Omental fat pad (tissue), 4 donors: ENCODE measurements around the gene CPXM2. TPM values are rescaled to one million over a fixed set of nuclear protein-coding genes. Genes with fewer than 3 reads are reported as not detected.

ENCODE experiments used
- ATAC-seq: fragments of 150-250 bp; one replicate; pipeline ENCODE4 v1.9.1; 2016; ENCODE audit warnings: mild to moderate bottlenecking, moderate library complexity; ENCODE audit not compliant: low FRiP score
- DNase-seq: peaks from one replicate; pipeline ENCODE4 v3.0.0-alpha.2; 2019; ENCODE audit warnings: low spot score
- total RNA-seq, 4 donors: library from RNA; depleted of rRNA; stranded (reverse); fragments of >200 nt; gene quantifications; one replicate each; pipeline ENCODE4 v1.1.0, GENCODE V29; 2016
- TF ChIP-seq, protein P1 (sequence below), 3 donors: fragments of 450-650 bp; IDR thresholded peaks; one replicate each; pipeline ENCODE4 v1.5.1; 2016 to 2017; ENCODE audit warnings: antibody characterized with exemption in 3 of 3, mild to moderate bottlenecking in 3 of 3, moderate library complexity in 2 of 3

The CPXM2 gene
- total RNA-seq, 4 donors from 2014 or later = 7.3 to 19.2 (median 16.6) TPM

GRCh38 chr10:123930340-123931001 is 38.9 kb upstream of the CPXM2 start:
- TF ChIP-seq, protein P1, sequence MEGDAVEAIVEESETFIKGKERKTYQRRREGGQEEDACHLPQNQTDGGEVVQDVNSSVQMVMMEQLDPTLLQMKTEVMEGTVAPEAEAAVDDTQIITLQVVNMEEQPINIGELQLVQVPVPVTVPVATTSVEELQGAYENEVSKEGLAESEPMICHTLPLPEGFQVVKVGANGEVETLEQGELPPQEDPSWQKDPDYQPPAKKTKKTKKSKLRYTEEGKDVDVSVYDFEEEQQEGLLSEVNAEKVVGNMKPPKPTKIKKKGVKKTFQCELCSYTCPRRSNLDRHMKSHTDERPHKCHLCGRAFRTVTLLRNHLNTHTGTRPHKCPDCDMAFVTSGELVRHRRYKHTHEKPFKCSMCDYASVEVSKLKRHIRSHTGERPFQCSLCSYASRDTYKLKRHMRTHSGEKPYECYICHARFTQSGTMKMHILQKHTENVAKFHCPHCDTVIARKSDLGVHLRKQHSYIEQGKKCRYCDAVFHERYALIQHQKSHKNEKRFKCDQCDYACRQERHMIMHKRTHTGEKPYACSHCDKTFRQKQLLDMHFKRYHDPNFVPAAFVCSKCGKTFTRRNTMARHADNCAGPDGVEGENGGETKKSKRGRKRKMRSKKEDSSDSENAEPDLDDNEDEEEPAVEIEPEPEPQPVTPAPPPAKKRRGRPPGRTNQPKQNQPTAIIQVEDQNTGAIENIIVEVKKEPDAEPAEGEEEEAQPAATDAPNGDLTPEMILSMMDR (IDR thresholded peaks at IDR 0.05) = no peak
- ATAC-seq (no peak), DNase-seq (no peak)

DNA sequence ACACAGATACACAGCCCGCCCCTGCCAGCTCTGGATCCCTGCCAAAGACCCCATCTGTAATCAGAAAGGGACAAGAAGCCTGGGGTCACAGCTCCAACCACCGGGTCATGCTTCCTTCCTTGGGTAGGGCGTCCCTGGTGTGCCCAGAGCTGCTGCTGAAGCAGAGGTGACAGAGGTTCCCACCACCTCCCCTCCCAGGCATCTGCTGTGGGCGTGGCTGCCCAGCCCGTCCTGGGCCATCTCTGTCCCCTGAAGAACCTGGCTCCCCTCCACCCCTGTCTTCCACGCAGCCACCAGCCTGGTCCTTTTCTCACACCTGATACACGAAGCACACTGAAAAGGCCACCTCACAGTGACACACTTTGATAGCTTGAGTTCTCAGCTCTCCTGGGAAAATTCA is 38.2 kb upstream of the CPXM2 start:
- TF ChIP-seq, protein P1 (IDR thresholded peaks at IDR 0.05) = no peak
- DNase-seq (no peak), ATAC-seq (no peak)

- no peak for DNase-seq
- TF ChIP-seq, protein P1 (IDR thresholded peaks at IDR 0.05) = no peak
- ATAC-seq = no peak
These were observed 36.8 kb upstream of the CPXM2 start for GRCh38 chr10:123928427-123928826.

DNA sequence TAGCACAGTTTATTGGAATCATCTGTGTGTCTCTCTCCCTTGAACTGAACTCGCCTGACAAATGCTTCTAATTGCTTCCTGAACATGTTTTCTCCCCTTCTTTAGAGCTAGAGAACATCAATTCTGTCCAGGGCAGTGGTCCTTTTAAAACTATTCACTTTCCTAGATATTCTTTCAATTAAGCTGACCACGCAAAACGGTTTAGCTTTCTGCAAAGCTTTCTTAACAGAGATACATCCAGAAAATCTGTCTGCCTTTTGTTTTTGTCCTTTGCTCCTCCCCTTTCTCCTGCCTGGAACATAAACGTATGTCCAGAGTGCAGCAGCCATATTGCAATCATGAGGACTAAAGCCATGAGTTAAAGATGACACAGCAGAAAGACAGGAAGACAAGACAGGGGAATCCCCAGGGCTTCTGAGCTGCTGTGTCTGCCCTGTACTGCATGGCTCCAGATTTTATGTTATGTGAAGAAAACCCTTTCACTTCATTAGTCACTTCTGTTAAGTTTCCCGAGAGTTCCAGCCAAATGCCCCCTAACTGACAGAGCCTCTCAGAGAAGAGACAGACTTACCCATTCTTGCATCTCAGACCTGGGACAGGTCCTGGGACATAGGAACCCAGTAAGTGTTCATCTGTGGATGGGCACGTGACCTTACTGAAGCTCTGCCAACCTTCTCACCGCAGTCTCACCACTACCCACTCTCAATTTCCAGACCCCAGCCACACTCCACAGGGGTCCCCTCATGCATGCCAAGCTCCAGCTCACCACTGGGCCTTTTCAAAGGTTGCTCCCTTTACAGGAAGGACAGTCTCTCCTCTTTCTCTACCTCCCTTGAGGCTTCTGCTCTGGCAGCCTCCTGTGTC is 35.0 kb upstream of the CPXM2 start:
- DNase-seq = no peak
- TF ChIP-seq, protein P1 (IDR thresholded peaks at IDR 0.05) = no peak
- no peak for ATAC-seq

DNA sequence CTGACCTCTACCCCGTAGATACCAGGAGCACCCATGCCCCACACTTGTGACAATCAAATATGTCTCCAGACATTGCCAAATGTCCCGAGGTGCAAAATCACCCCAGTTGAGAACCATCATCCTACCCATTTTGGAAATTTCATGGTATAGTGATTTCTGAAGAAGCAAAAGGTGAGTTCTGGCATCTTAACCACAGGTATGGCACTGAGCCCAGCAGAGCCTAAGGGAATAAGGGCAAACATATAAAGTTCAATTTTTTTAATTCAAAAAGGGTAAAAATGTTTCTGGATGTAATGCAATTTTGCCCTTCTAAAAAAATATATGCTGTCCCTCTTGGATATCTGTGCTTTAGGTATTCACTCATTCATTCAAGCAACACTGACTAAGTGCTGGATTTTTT is 30.5 kb upstream of the CPXM2 start:
- TF ChIP-seq, protein P1 (IDR thresholded peaks at IDR 0.05) = no peak
- ATAC-seq (no peak), DNase-seq (no peak)

GRCh38 chr10:123916775-123917174 is 25.2 kb upstream of the CPXM2 start:
- TF ChIP-seq, protein P1 (IDR thresholded peaks at IDR 0.05) = no peak

More at GRCh38 chr10:123916775-123917174, 25.2 kb upstream of the CPXM2 start:
- DNase-seq (no peak), ATAC-seq (no peak)
